ENCODE results near the gene RTEL1. TPM values are rescaled to one million over a fixed set of nuclear protein-coding genes. Genes with fewer than 3 reads are reported as not detected.

RTEL1 gene
- total and polyA plus RNA-seq, 2 experiments from 2014 or later, result 14.8 to 14.9 TPM

GRCh38 chr20:63731410-63731809 is 73.3 kb downstream of the RTEL1 start:
- Histone ChIP-seq H3K9me3 (ENCODE audit: low read depth) (no peaks in the 10 kb centered on the region), H3K4me3 (no peak overlapping the region), H3K27ac (no peak overlapping the region), H3K27me3 (no peaks in the 10 kb centered on the region), H3K4me1 (ENCODE audit: low read depth) (no peaks in the 10 kb centered on the region), H3K36me3 (peaks cover 8% of the 10 kb centered on the region)
- TF ChIP-seq CTCF (IDR thresholded peaks at IDR 0.05; ENCODE audit: low read depth, low read length), result no peak
- no peak for DNase-seq (ENCODE audit: low read depth in 1 of 2, low spot score in 1 of 2)

GRCh38 chr20:63732118-63733095 is 74.3 kb downstream of the RTEL1 start:
- Histone ChIP-seq H3K36me3 (peaks cover 8% of the 10 kb centered on the region), H3K4me3 (no peak overlapping the region), H3K27me3 (no peaks in the 10 kb centered on the region), H3K9me3 (ENCODE audit: low read depth) (no peaks in the 10 kb centered on the region), H3K4me1 (ENCODE audit: low read depth) (no peaks in the 10 kb centered on the region), H3K27ac (no peak overlapping the region)
- no peak for DNase-seq (ENCODE audit: low read depth in 1 of 2, low spot score in 1 of 2)
- no peak for TF ChIP-seq CTCF (IDR thresholded peaks at IDR 0.05; ENCODE audit: low read depth, low read length)

GRCh38 chr20:63733117-63733516 is 75.0 kb downstream of the RTEL1 start:
- no peak for TF ChIP-seq CTCF (IDR thresholded peaks at IDR 0.05; ENCODE audit: low read depth, low read length)
- no peaks in the 10 kb centered on the region for H3K27me3 ChIP-seq
- no peak for DNase-seq (ENCODE audit: low read depth in 1 of 2, low spot score in 1 of 2)
- no peak overlapping the region for H3K4me3 ChIP-seq
- H3K9me3 ChIP-seq (ENCODE audit: low read depth), result no peaks in the 10 kb centered on the region
- H3K4me1 ChIP-seq (ENCODE audit: low read depth), result peaks cover 5% of the 10 kb centered on the region
- no peak overlapping the region for H3K27ac ChIP-seq
- H3K36me3 ChIP-seq, result peaks cover 8% of the 10 kb centered on the region

GRCh38 chr20:63733579-63734081 is 75.5 kb downstream of the RTEL1 start:
- H3K27ac ChIP-seq, result no peak overlapping the region
- no peak for TF ChIP-seq CTCF (IDR thresholded peaks at IDR 0.05; ENCODE audit: low read depth, low read length)
- no peaks in the 10 kb centered on the region for H3K9me3 ChIP-seq (ENCODE audit: low read depth)
- H3K4me3 ChIP-seq, result no peak overlapping the region
- H3K36me3 ChIP-seq, result peaks cover 8% of the 10 kb centered on the region
- H3K27me3 ChIP-seq, result no peaks in the 10 kb centered on the region
- peaks cover 10% of the 10 kb centered on the region for H3K4me1 ChIP-seq (ENCODE audit: low read depth)
- DNase-seq (ENCODE audit: low read depth in 1 of 2, low spot score in 1 of 2), result no peak

GRCh38 chr20:63734111-63734945 is 76.2 kb downstream of the RTEL1 start:
- Histone ChIP-seq H3K9me3 (ENCODE audit: low read depth) (no peaks in the 10 kb centered on the region), H3K27me3 (no peaks in the 10 kb centered on the region), H3K27ac (no peak overlapping the region), H3K4me1 (ENCODE audit: low read depth) (peaks cover 12% of the 10 kb centered on the region), H3K36me3 (peaks cover 8% of the 10 kb centered on the region), H3K4me3 (no peak overlapping the region)
- TF ChIP-seq CTCF (IDR thresholded peaks at IDR 0.05; ENCODE audit: low read depth, low read length), result no peak
- no peak for DNase-seq (ENCODE audit: low read depth in 1 of 2, low spot score in 1 of 2)
